Measurements from ENCODE around the gene APMAP. TPM values are rescaled to one million over a fixed set of nuclear protein-coding genes. Genes with fewer than 3 reads are reported as not detected.

APMAP gene
- total and polyA plus RNA-seq, 3 experiments from 2014 or later, result 82.5 to 228 (median 83.6) TPM

- Mint-ChIP-seq H3K27me3 (no peaks in the 10 kb centered on the region), H3K9me3 (peaks cover 4 to 11% (median 5%) of the 10 kb centered on the region in 5 donors), H3K36me3 (peaks cover 45 to 99% (median 50%) of the 10 kb centered on the region in 3 donors), H3K4me1 (peaks cover 45 to 57% (median 57%) of the 10 kb centered on the region in 3 donors), H3K4me3 (no peak overlapping the region), H3K27ac (peak overlapping the region in 2 of 8 donors; percentile 57 to 83)
- CTCF ChIA-PET, result no interaction called here
- peak in 1 of 5 donors; percentile 29 for DNase-seq
- H3K9me3 ChIP-seq (ENCODE audit: low read length), result no peaks in the 10 kb centered on the region
- no peak overlapping the region for H3K4me3 ChIP-seq (ENCODE audit: low read length)
- no peak overlapping the region for H3K27ac ChIP-seq (ENCODE audit: low read depth, low read length)
- POLR2A ChIA-PET, result no interaction called here
- H3K27me3 ChIP-seq (ENCODE audit: insufficient read depth, low read length, poor library complexity, severe bottlenecking), result no peaks in the 10 kb centered on the region
- peaks cover 62% of the 10 kb centered on the region for H3K36me3 ChIP-seq (ENCODE audit: insufficient read depth, low read length)
- H3K4me1 ChIP-seq (ENCODE audit: insufficient read depth, low read length), result no peaks in the 10 kb centered on the region
These were observed 20.2 kb downstream of the APMAP start for GRCh38 chr20:24972341-24972740.

GRCh38 chr20:24971376-24972101, 21.0 kb downstream of the APMAP start:
- DNase-seq, result peak in 1 of 5 donors; percentile 10
- peaks cover 41 to 96% (median 44%) of the 10 kb centered on the region in 3 donors for H3K36me3 Mint-ChIP-seq
- peaks cover 42 to 53% (median 51%) of the 10 kb centered on the region in 3 donors for H3K4me1 Mint-ChIP-seq
- CTCF ChIA-PET, result no interaction called here
- POLR2A ChIA-PET, result no interaction called here
- H3K9me3 Mint-ChIP-seq, result peaks cover 4 to 11% (median 5%) of the 10 kb centered on the region in 5 donors
- H3K27me3 Mint-ChIP-seq, result no peaks in the 10 kb centered on the region
- no peak overlapping the region for H3K27ac ChIP-seq (ENCODE audit: low read depth, low read length)
- H3K9me3 ChIP-seq (ENCODE audit: low read length), result no peaks in the 10 kb centered on the region
- H3K4me3 Mint-ChIP-seq, result no peak overlapping the region
- no peak overlapping the region for H3K4me3 ChIP-seq (ENCODE audit: low read length)
- no peaks in the 10 kb centered on the region for H3K4me1 ChIP-seq (ENCODE audit: insufficient read depth, low read length)
- H3K27me3 ChIP-seq (ENCODE audit: insufficient read depth, low read length, poor library complexity, severe bottlenecking), result no peaks in the 10 kb centered on the region
- H3K36me3 ChIP-seq (ENCODE audit: insufficient read depth, low read length), result peaks cover 67% of the 10 kb centered on the region
- peak overlapping the region in 6 of 8 donors; percentile 17 to 88 (median 72) for H3K27ac Mint-ChIP-seq

GRCh38 chr20:24970754-24971153, 21.8 kb downstream of the APMAP start:
- H3K4me1 Mint-ChIP-seq, result peaks cover 42 to 53% (median 50%) of the 10 kb centered on the region in 3 donors
- H3K27me3 Mint-ChIP-seq, result no peaks in the 10 kb centered on the region
- DNase-seq, result peak in 1 of 5 donors; percentile 18
- peaks cover 72% of the 10 kb centered on the region for H3K36me3 ChIP-seq (ENCODE audit: insufficient read depth, low read length)
- peaks cover 1% of the 10 kb centered on the region for H3K4me1 ChIP-seq (ENCODE audit: insufficient read depth, low read length)
- no peak overlapping the region for H3K4me3 Mint-ChIP-seq
- POLR2A ChIA-PET, result no interaction called here
- peaks cover 38 to 96% (median 41%) of the 10 kb centered on the region in 3 donors for H3K36me3 Mint-ChIP-seq
- H3K4me3 ChIP-seq (ENCODE audit: low read length), result no peak overlapping the region
- peak overlapping the region in 7 of 8 donors; percentile 20 to 94 (median 80) for H3K27ac Mint-ChIP-seq
- no peaks in the 10 kb centered on the region for H3K9me3 ChIP-seq (ENCODE audit: low read length)
- peaks cover 0 to 5% (median 0%) of the 10 kb centered on the region in 5 donors for H3K9me3 Mint-ChIP-seq
- no peak overlapping the region for H3K27ac ChIP-seq (ENCODE audit: low read depth, low read length)
- CTCF ChIA-PET, result no interaction called here
- H3K27me3 ChIP-seq (ENCODE audit: insufficient read depth, low read length, poor library complexity, severe bottlenecking), result no peaks in the 10 kb centered on the region

GRCh38 chr20:24970030-24970553, 22.5 kb downstream of the APMAP start:
- H3K4me1 Mint-ChIP-seq, result peaks cover 44 to 53% (median 50%) of the 10 kb centered on the region in 3 donors
- H3K36me3 ChIP-seq (ENCODE audit: insufficient read depth, low read length), result peaks cover 72% of the 10 kb centered on the region

GRCh38 chr20:24969186-24970029, 23.1 kb downstream of the APMAP start:
- Mint-ChIP-seq H3K27me3 (no peaks in the 10 kb centered on the region), H3K9me3 (no peaks in the 10 kb centered on the region), H3K4me1 (peaks cover 44 to 53% (median 50%) of the 10 kb centered on the region in 3 donors), H3K27ac (peak overlapping the region in 7 of 8 donors; percentile 70 to 97 (median 79)), H3K36me3 (peaks cover 36 to 97% (median 37%) of the 10 kb centered on the region in 3 donors), H3K4me3 (peak overlapping the region in 1 of 7 donors; percentile 32)
- no peaks in the 10 kb centered on the region for H3K27me3 ChIP-seq (ENCODE audit: insufficient read depth, low read length, poor library complexity, severe bottlenecking)
- H3K4me3 ChIP-seq (ENCODE audit: low read length), result no peak overlapping the region
- H3K36me3 ChIP-seq (ENCODE audit: insufficient read depth, low read length), result peaks cover 76% of the 10 kb centered on the region
- ChIA-PET POLR2A (no interaction called here), CTCF (no interaction called here)
- peak in 1 of 5 donors; percentile 25 for DNase-seq
- peaks cover 15% of the 10 kb centered on the region for H3K4me1 ChIP-seq (ENCODE audit: insufficient read depth, low read length)
- no peak overlapping the region for H3K27ac ChIP-seq (ENCODE audit: low read depth, low read length)
- no peaks in the 10 kb centered on the region for H3K9me3 ChIP-seq (ENCODE audit: low read length)

More at GRCh38 chr20:24970030-24970553, 22.5 kb downstream of the APMAP start:
- H3K9me3 Mint-ChIP-seq, result no peaks in the 10 kb centered on the region
- Histone ChIP-seq H3K9me3 (ENCODE audit: low read length) (no peaks in the 10 kb centered on the region), H3K4me3 (ENCODE audit: low read length) (no peak overlapping the region), H3K27me3 (ENCODE audit: insufficient read depth, low read length, poor library complexity, severe bottlenecking) (no peaks in the 10 kb centered on the region), H3K4me1 (ENCODE audit: insufficient read depth, low read length) (peaks cover 8% of the 10 kb centered on the region), H3K27ac (ENCODE audit: low read depth, low read length) (no peak overlapping the region)
- peak overlapping the region; percentile 4 to 90 (median 69) for H3K27ac Mint-ChIP-seq
- no peaks in the 10 kb centered on the region for H3K27me3 Mint-ChIP-seq
- peaks cover 34 to 96% (median 35%) of the 10 kb centered on the region in 3 donors for H3K36me3 Mint-ChIP-seq
- H3K4me3 Mint-ChIP-seq, result no peak overlapping the region
- POLR2A ChIA-PET, result no interaction called here
- peak in 1 of 5 donors; percentile 18 for DNase-seq
- CTCF ChIA-PET, result no interaction called here

GRCh38 chr20:24968278-24968800, 24.2 kb downstream of the APMAP start:
- DNase-seq, result peak in 1 of 5 donors; percentile 27
- peaks cover 43 to 53% (median 51%) of the 10 kb centered on the region in 3 donors for H3K4me1 Mint-ChIP-seq
- H3K4me3 Mint-ChIP-seq, result peak overlapping the region in 1 of 7 donors; percentile 15
- Histone ChIP-seq H3K4me1 (ENCODE audit: insufficient read depth, low read length) (peaks cover 26% of the 10 kb centered on the region), H3K27me3 (ENCODE audit: insufficient read depth, low read length, poor library complexity, severe bottlenecking) (no peaks in the 10 kb centered on the region), H3K4me3 (ENCODE audit: low read length) (no peak overlapping the region), H3K36me3 (ENCODE audit: insufficient read depth, low read length) (peaks cover 78% of the 10 kb centered on the region), H3K27ac (ENCODE audit: low read depth, low read length) (no peak overlapping the region), H3K9me3 (ENCODE audit: low read length) (no peaks in the 10 kb centered on the region)
- ChIA-PET CTCF (no interaction called here), POLR2A (no interaction called here)
- peaks cover 37 to 98% (median 38%) of the 10 kb centered on the region in 3 donors for H3K36me3 Mint-ChIP-seq
- H3K9me3 Mint-ChIP-seq, result no peaks in the 10 kb centered on the region
- H3K27me3 Mint-ChIP-seq, result no peaks in the 10 kb centered on the region
- peak overlapping the region; percentile 72 to 99 (median 92) for H3K27ac Mint-ChIP-seq

- peaks cover 60 to 69% (median 68%) of the 10 kb centered on the region in 3 donors for H3K4me1 Mint-ChIP-seq
- Histone ChIP-seq H3K4me1 (ENCODE audit: insufficient read depth, low read length) (peaks cover 44% of the 10 kb centered on the region), H3K36me3 (ENCODE audit: insufficient read depth, low read length) (peaks cover 69% of the 10 kb centered on the region), H3K27me3 (ENCODE audit: insufficient read depth, low read length, poor library complexity, severe bottlenecking) (no peaks in the 10 kb centered on the region), H3K9me3 (ENCODE audit: low read length) (no peaks in the 10 kb centered on the region), H3K27ac (ENCODE audit: low read depth, low read length) (no peak overlapping the region), H3K4me3 (ENCODE audit: low read length) (no peak overlapping the region)
- ChIA-PET CTCF (no interaction called here), POLR2A (interaction anchor here (1.2 to 1.4 kb wide), 2 partner anchors 10 to 17 kb away, joined by 3 to 4 read pairs; partner anchors contain the start of gene CST7)
- H3K27ac Mint-ChIP-seq, result peak overlapping the region; percentile 20 to 100 (median 98)
- no peak overlapping the region for H3K4me3 Mint-ChIP-seq
- peaks cover 42 to 98% (median 43%) of the 10 kb centered on the region in 3 donors for H3K36me3 Mint-ChIP-seq
- peaks cover 0 to 2% of the 10 kb centered on the region in 2 donors for H3K27me3 Mint-ChIP-seq
- peak in 1 of 5 donors; percentile 29 for DNase-seq
- no peaks in the 10 kb centered on the region for H3K9me3 Mint-ChIP-seq
These were observed 26.1 kb downstream of the APMAP start for GRCh38 chr20:24966317-24967012.
